ENCODE data around the gene DLGAP1.
"Not testable (repeated sequence)": the region's sequence is repeated elsewhere in the genome, so short reads cannot be mapped to it uniquely, and the experiment has no call there.

The DLGAP1 gene

GRCh38 chr18:4455113-4455811 lies at the start of gene DLGAP1:
TSS of gene DLGAP1 (minus strand) at chr18:4455307.
- no peak for DNase-seq (ENCODE audit: low read depth)

- not testable (repeated sequence) for DNase-seq (ENCODE audit: low read depth)
These were observed 39.7 kb upstream of the DLGAP1 start for GRCh38 chr18:4494703-4495284.

DNA sequence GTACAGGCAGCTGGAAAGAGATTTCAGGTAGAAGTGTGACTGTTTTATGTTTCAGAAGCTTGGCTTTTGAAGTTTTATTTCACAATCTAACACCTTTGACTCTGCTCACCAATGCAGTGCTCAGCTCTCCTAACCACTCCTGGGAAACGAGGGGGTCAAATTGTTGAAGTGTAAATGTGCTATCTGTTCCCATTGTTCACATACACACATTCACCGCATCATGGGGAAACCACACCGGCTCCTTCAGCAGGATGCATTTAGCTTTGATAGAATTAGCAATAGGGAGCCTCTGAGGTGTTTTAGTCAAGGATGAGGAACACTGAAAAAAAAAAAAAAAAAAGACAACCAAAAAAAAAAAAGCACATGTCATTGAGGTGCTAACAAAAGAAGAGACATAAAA lies 13.4 kb upstream of the DLGAP1 start:
- no peak for DNase-seq (ENCODE audit: low read depth)

- no peak for DNase-seq (ENCODE audit: low read depth)
These were observed 482 bp downstream of the DLGAP1 start for GRCh38 chr18:4454537-4455112.

DNA sequence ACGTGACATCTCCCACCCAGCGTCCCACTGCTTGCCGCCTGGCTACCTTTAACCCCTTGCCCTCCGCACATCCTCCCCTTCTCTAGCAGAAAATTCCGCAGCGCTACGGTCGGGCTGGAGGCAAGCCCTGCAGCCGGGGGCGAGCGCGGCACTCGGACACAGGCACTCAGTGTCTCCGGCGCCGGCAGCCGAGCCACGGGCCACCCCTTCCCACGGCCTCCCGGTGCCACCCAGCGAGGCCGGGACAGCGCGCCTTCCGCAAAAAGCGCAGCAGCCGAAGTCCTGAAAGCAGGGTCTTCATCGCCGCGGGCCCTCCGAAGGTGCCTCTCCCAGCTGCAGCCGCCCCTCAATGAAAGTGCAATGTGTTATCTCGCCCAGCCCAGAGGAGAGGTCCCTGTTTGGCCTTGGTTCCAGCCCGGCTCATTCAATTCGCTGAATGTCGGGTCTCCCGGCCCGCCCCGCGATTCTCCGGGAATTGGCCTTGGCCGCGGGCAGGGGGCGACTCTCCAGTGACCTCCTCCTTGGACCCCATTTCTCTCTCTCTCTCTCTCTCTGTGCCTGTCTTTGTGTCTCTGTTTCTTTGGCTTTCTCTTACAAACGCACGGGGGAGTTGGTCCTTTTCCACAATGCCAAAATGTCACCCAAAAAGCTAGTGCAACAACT lies 1.1 kb downstream of the DLGAP1 start:
- DNase-seq (ENCODE audit: low read depth), result no peak

GRCh38 chr18:4453567-4453873 lies 1.6 kb downstream of the DLGAP1 start:
- DNase-seq (ENCODE audit: low read depth), result no peak

DNA sequence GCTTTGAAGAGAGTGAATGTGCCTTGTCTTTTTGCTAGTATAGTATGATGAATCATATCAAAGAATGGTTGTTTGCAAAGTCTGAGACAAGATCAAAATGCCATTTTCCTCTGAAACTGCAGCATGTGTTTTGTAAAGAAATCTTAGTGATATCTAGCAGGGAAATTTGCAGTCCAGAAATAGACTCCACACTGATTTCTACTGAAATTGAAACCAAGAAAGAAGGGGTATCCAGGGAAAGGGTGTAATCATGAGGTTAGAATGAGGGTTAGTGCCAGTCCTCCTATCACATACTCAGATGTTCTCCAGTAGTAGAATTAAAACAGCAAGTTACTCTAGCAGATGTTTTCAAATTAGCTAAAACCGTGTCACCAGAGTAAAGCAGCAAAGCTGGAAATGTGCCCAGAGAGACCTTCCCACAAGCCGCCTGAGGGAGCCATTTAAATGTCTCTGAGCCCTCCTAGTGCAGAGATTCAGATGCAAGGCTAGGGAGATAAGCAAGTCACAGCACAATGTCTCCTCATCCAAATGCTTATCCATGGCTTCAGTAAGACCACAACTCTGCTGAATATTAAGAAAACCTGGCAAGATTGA lies 4.9 kb downstream of the DLGAP1 start:
- no peak for DNase-seq (ENCODE audit: low read depth)

DNA sequence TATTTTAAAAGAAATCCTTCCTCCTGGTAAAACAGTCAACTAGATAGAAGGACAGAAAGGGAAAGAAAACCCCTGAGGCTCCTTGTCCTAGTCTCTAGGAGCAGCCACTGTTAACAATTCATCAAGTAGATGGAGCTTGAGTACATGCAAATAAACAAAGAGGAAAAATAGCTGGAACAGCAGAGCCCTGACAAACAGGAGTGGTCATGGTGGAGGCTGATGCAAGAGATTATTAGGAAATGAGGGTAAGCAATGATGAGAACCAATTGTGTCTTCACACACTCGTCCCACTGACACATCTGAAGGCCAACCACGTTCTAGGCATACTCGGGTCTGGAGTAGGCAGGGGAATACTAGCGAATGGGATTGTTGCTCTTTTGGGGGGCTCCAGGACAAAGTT lies 9.2 kb downstream of the DLGAP1 start:
- no peak for DNase-seq (ENCODE audit: low read depth)

GRCh38 chr18:4444306-4444705 lies 10.8 kb downstream of the DLGAP1 start:
- DNase-seq (ENCODE audit: low read depth), result no peak

DNA sequence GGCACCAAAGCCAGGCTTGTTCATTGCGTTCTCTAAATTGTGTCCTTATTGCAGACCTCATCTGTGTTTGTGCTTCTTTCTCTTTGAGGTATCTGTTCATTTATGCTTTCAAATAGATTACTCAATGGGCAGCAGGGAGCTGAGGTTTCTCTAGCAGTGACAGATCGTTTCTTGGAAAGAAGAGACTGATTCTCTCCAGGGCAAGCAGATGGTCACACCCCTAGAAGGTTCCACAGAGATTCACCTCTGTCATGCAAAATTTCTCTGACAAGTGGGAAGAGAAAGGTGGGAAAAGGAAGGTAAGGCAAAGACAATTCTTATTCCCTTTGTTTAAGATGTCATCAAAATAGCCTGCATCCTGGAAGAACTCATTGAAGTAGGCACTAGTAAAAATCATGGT lies 14.0 kb downstream of the DLGAP1 start:
- no peak for DNase-seq (ENCODE audit: low read depth)

DNA sequence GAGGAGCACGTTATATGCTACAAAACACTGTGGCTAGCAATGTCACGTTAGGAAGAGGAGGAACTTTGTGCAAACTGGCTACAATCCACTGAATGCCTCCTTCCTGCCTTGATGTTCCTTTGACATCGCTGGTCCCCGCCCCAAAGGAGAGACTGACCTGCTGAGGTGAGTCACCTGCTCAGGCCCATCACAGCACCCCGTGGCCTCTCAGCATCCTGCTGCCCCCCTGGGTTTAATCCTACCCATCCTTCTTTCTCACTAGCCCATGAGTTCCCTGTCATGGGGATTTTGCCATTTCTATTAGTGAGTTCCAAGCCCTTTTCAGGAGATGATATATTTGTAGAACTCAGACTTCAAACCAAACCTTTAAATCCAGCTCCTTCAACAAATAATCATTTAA lies 16.2 kb downstream of the DLGAP1 start:
- DNase-seq (ENCODE audit: low read depth), result no peak

- no peak for DNase-seq (ENCODE audit: low read depth)
These were observed 21.4 kb downstream of the DLGAP1 start for GRCh38 chr18:4433717-4434116.

DNA sequence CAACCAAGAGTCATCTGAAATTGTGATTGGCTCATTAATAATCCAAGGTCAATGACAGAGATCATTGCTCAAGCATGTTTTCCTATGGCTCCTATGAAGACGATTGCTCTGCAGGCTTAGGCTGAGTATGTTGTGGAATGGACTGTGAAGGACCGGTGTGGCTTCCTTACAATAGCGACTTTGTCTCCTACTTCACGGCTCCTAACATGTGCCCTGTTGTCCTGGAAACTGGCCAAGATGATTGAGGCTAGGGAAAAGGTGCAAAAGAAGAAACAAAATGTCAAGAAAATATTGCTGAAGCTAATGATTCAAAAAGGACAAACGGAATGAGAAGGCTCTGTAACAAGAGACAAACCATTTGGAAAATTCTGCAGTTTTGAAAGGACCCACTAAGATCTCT lies 24.3 kb downstream of the DLGAP1 start:
- no peak for DNase-seq (ENCODE audit: low read depth)

- DNase-seq (ENCODE audit: low read depth), result no peak
These were observed 37.4 kb downstream of the DLGAP1 start for GRCh38 chr18:4417714-4418113.

GRCh38 chr18:4416976-4417375 lies 38.1 kb downstream of the DLGAP1 start:
- no peak for DNase-seq (ENCODE audit: low read depth)

DNA sequence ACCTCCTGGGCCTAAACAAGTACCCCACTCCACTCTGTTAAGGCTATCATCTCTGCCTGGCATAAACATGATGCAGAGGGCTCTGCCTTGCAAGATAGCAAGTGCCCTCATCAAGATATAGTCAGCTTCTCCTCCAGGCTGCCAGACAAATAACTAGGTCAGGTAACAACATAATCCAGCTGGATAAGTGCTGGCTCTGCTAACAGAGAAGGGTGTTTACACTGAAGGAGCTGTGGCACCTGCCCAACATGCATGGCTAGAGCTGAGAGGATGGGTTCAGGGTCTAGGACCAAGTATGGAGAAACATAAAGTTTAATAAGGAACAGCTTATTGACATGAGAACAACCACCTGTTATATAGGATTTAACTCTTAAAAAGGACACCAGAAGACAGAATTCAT lies 42.8 kb downstream of the DLGAP1 start:
- no peak for DNase-seq (ENCODE audit: low read depth)

- DNase-seq (ENCODE audit: low read depth), result no peak
These were observed 48.3 kb downstream of the DLGAP1 start for GRCh38 chr18:4406856-4407255.

DNA sequence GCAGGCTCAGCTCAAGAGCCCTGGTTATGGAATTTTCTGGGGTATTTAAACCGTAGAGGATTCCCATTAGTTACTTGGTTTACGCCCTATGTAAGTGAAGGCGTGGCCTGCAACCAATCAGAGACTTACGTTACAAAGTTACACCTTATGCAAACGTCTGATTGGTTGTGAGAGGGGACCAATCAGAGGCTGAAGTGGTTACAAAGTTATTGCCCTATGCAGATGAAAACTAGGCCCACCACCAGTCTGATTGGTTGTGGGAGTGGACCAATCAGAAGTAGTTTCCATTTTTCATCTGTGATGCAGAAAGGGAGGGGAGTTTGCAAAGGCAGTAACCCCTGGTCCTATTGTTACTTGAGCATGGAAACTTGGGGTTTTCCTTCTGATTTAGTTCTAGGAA lies 49.1 kb downstream of the DLGAP1 start:
- DNase-seq (ENCODE audit: low read depth), result no peak

GRCh38 chr18:4403836-4404235 lies 51.3 kb downstream of the DLGAP1 start:
- no peak for DNase-seq (ENCODE audit: low read depth)

- DNase-seq (ENCODE audit: low read depth), result no peak
These were observed 54.2 kb downstream of the DLGAP1 start for GRCh38 chr18:4400911-4401310.

- DNase-seq (ENCODE audit: low read depth), result no peak
These were observed 55.2 kb downstream of the DLGAP1 start for GRCh38 chr18:4399929-4400328.

- no peak for DNase-seq (ENCODE audit: low read depth)
These were observed 60.4 kb downstream of the DLGAP1 start for GRCh38 chr18:4394700-4395099.

- no peak for DNase-seq (ENCODE audit: low read depth)
These were observed 63.2 kb downstream of the DLGAP1 start for GRCh38 chr18:4391859-4392258.

Data from GM04504 (cell line).